HEK293T (cell line): Measurements from ENCODE around the gene CRY1.
"Not testable (repeated sequence)": the region's sequence is repeated elsewhere in the genome, so short reads cannot be mapped to it uniquely, and the experiment has no call there.

Experiments
- CTCF ChIA-PET: fragments of 350-600 bp; formaldehyde crosslinking; extraction: SDS; loops from one replicate; lab custom pipeline; 2021; ENCODE audit warnings: antibody characterized with exemption, inconsistent platforms; lab: Yijun Ruan, JAX
- POLR2A ChIA-PET: fragments of 350-600 bp; formaldehyde crosslinking; extraction: SDS; loops from one replicate; lab custom pipeline; 2020; ENCODE audit warnings: antibody characterized with exemption, inconsistent platforms; lab: Yijun Ruan, JAX
- DNase-seq: peaks from one replicate; pipeline ENCODE4 v3.0.0; 2012; ENCODE audit warnings: mixed read lengths; ENCODE audit errors: extremely low spot score
- ARNT ChIP-seq: fragments of 450-650 bp; IDR thresholded peaks from 2 replicates; pipeline ENCODE4 v1.6.1; 2017; ENCODE audit warnings: mild to moderate bottlenecking
- BHLHE40 ChIP-seq: fragments of 450-650 bp; IDR thresholded peaks from 2 replicates; pipeline ENCODE4 v1.6.1; 2016; ENCODE audit warnings: mild to moderate bottlenecking, moderate library complexity, borderline replicate concordance
- CTBP1 ChIP-seq: fragments of 450-650 bp; IDR thresholded peaks from 2 replicates; pipeline ENCODE4 v1.6.1; 2016; ENCODE audit warnings: borderline replicate concordance
- ELF4 ChIP-seq: fragments of 450-650 bp; IDR thresholded peaks from 2 replicates; pipeline ENCODE4 v1.6.1; 2017; ENCODE audit warnings: antibody characterized with exemption
- FOXA1 ChIP-seq: fragments of 450-650 bp; IDR thresholded peaks from 2 replicates; pipeline ENCODE4 v1.6.1; 2016; ENCODE audit warnings: mild to moderate bottlenecking
- FOXK2 ChIP-seq: fragments of 450-650 bp; IDR thresholded peaks from 2 replicates; pipeline ENCODE4 v1.6.1; 2016; ENCODE audit warnings: mild to moderate bottlenecking
- FOXM1 ChIP-seq: fragments of 450-650 bp; IDR thresholded peaks from 2 replicates; pipeline ENCODE4 v1.6.1; 2017; ENCODE audit warnings: mild to moderate bottlenecking, borderline replicate concordance
- HDGF ChIP-seq: fragments of 450-650 bp; IDR thresholded peaks from 2 replicates; pipeline ENCODE4 v1.6.1; 2017; ENCODE audit warnings: antibody characterized with exemption, borderline replicate concordance
- L3MBTL2 ChIP-seq: fragments of 450-650 bp; conservative IDR thresholded peaks from 2 replicates; pipeline ENCODE4 v1.6.1; 2016; ENCODE audit warnings: mild to moderate bottlenecking
- LEF1 ChIP-seq: fragments of 450-650 bp; IDR thresholded peaks from 2 replicates; pipeline ENCODE4 v1.6.1; 2017; ENCODE audit warnings: mild to moderate bottlenecking, borderline replicate concordance
- NFRKB ChIP-seq: fragments of 450-650 bp; IDR thresholded peaks from 2 replicates; pipeline ENCODE4 v1.6.1; 2016; ENCODE audit warnings: mild to moderate bottlenecking, moderate library complexity
- PKNOX1 ChIP-seq: fragments of 450-650 bp; IDR thresholded peaks from 2 replicates; pipeline ENCODE4 v1.6.1; 2016
- SP1 ChIP-seq: fragments of 450-650 bp; IDR thresholded peaks from 2 replicates; pipeline ENCODE4 v1.6.1; 2017
- SUZ12 ChIP-seq: fragments of 450-650 bp; IDR thresholded peaks from 2 replicates; pipeline ENCODE4 v1.6.1; 2016; ENCODE audit warnings: mild to moderate bottlenecking
- TARDBP ChIP-seq: fragments of 450-650 bp; IDR thresholded peaks from 2 replicates; pipeline ENCODE4 v1.6.1; 2016
- ZNF384 ChIP-seq: fragments of 450-650 bp; IDR thresholded peaks from 2 replicates; pipeline ENCODE4 v1.6.1; 2016

Gene CRY1

GRCh38 chr12:107079172-107080011 is 14.0 kb downstream of the CRY1 start:
- TF ChIP-seq SP1, result no peak
- TF ChIP-seq FOXA1, result no peak
- no peak for TF ChIP-seq FOXM1
- no peak for TF ChIP-seq SUZ12
- TF ChIP-seq ARNT, result no peak
- TF ChIP-seq TARDBP, result no peak
- TF ChIP-seq FOXK2, result no peak
- TF ChIP-seq CTBP1, result no peak
- TF ChIP-seq NFRKB, result no peak
- no peak for TF ChIP-seq L3MBTL2
- no peak for TF ChIP-seq HDGF
- no peak for TF ChIP-seq ELF4
- TF ChIP-seq ZNF384, result no peak
- DNase-seq, result peak; percentile 21
- ChIA-PET CTCF (interaction anchor here (0.6 to 1.0 kb wide), 3 partner anchors 17 to 738 kb away, joined by 3 to 5 read pairs (median 4); no protein-coding TSS in a partner anchor), POLR2A (interaction anchor here (1.0 kb wide), 1 partner anchor 15 kb away, joined by 5 read pairs; no protein-coding TSS in a partner anchor)

GRCh38 chr12:107073266-107073665 is 20.1 kb downstream of the CRY1 start:
- POLR2A ChIA-PET, CTCF ChIA-PET, DNase-seq: not testable (repeated sequence)

GRCh38 chr12:107066691-107067090 is 26.7 kb downstream of the CRY1 start:
- TF ChIP-seq FOXM1, result no peak
- no peak for TF ChIP-seq CTBP1
- no peak for TF ChIP-seq BHLHE40
- no peak for TF ChIP-seq PKNOX1
- TF ChIP-seq SP1, result no peak
- no peak for TF ChIP-seq ELF4
- no peak for TF ChIP-seq ZNF384
- TF ChIP-seq FOXA1, result no peak
- no peak for TF ChIP-seq TARDBP
- TF ChIP-seq ARNT, result no peak
- no peak for TF ChIP-seq SUZ12
- no peak for TF ChIP-seq HDGF
- TF ChIP-seq L3MBTL2, result no peak
- TF ChIP-seq LEF1, result no peak
- TF ChIP-seq NFRKB, result no peak
- no peak for TF ChIP-seq FOXK2
- DNase-seq, result no peak
- ChIA-PET CTCF (no interaction called here), POLR2A (no interaction called here)

GRCh38 chr12:107064687-107065086 is 28.7 kb downstream of the CRY1 start:
- CTCF ChIA-PET, result no interaction called here
- DNase-seq, result no peak
- POLR2A ChIA-PET, result no interaction called here
- no peak for TF ChIP-seq CTBP1
- no peak for TF ChIP-seq FOXM1
- no peak for TF ChIP-seq FOXA1
- no peak for TF ChIP-seq BHLHE40
- TF ChIP-seq SUZ12, result no peak
- no peak for TF ChIP-seq NFRKB
- no peak for TF ChIP-seq ZNF384
- TF ChIP-seq ELF4, result no peak
- no peak for TF ChIP-seq ARNT
- TF ChIP-seq TARDBP, result no peak
- no peak for TF ChIP-seq PKNOX1
- no peak for TF ChIP-seq LEF1

GRCh38 chr12:107064243-107064642 is 29.1 kb downstream of the CRY1 start:
- no peak for DNase-seq
- TF ChIP-seq PKNOX1 (no peak), CTBP1 (no peak), FOXK2 (no peak), HDGF (no peak), SUZ12 (no peak), BHLHE40 (no peak), NFRKB (no peak), ZNF384 (no peak), L3MBTL2 (no peak), ARNT (no peak)
- ChIA-PET CTCF (no interaction called here), POLR2A (no interaction called here)

GRCh38 chr12:107058190-107058589 is 35.2 kb downstream of the CRY1 start:
- ChIA-PET POLR2A (interaction anchor here (0.8 kb wide), 1 partner anchor 35 kb away, joined by 3 read pairs; the partner anchor contains the start of gene CRY1), CTCF (no interaction called here)
- DNase-seq, result no peak
- TF ChIP-seq ZNF384 (no peak), SUZ12 (no peak), CTBP1 (no peak), ARNT (no peak), PKNOX1 (no peak), FOXA1 (no peak), FOXK2 (no peak), LEF1 (no peak), BHLHE40 (no peak), ELF4 (no peak), TARDBP (no peak), SP1 (no peak), FOXM1 (no peak), HDGF (no peak)
